Panc1 (cell line): ENCODE data around the gene NPSR1.
"Not testable (repeated sequence)": the region's sequence is repeated elsewhere in the genome, so short reads cannot be mapped to it uniquely, and the experiment has no call there.

ENCODE experiments used
- POLR2AphosphoS5 ChIP-seq: IDR thresholded peaks from 2 replicates; pipeline ENCODE4 v1.6.1; 2012; ENCODE audit warnings: mild to moderate bottlenecking, low read depth, low read length, moderate library complexity
- TF ChIP-seq, protein P1 (sequence below): fragments of 450-650 bp; IDR thresholded peaks from 2 replicates; pipeline ENCODE4 v1.5.1; 2017; ENCODE audit warnings: mild to moderate bottlenecking

DNA sequence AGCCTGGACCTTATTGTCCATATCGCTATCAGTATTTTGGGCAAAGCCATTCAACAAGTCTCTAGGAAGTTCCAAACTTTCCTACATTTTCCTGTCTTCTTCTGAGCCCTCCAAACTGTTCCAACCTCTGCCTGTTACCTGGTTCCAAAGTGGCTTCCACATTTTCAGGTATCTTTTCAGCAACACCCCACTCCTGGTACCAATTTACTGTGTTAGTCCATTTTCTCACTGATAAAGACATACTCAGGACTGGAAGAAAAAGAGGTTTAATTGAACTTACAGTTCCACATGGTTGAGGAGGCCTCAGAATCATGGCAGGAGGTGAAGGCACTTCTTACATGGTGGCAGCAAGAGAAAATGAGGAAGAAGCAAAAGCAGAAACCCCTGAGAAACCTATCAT is 225.8 kb downstream of the NPSR1 start:
- TF ChIP-seq, protein P1, sequence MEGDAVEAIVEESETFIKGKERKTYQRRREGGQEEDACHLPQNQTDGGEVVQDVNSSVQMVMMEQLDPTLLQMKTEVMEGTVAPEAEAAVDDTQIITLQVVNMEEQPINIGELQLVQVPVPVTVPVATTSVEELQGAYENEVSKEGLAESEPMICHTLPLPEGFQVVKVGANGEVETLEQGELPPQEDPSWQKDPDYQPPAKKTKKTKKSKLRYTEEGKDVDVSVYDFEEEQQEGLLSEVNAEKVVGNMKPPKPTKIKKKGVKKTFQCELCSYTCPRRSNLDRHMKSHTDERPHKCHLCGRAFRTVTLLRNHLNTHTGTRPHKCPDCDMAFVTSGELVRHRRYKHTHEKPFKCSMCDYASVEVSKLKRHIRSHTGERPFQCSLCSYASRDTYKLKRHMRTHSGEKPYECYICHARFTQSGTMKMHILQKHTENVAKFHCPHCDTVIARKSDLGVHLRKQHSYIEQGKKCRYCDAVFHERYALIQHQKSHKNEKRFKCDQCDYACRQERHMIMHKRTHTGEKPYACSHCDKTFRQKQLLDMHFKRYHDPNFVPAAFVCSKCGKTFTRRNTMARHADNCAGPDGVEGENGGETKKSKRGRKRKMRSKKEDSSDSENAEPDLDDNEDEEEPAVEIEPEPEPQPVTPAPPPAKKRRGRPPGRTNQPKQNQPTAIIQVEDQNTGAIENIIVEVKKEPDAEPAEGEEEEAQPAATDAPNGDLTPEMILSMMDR = not testable (repeated sequence)
- TF ChIP-seq POLR2AphosphoS5 = not testable (repeated sequence)
